Measurements from ENCODE around the gene SYNPR. TPM values are rescaled to one million over a fixed set of nuclear protein-coding genes. Genes with fewer than 3 reads are reported as not detected.

SYNPR gene
- total RNA-seq, 1 experiment from 2014 or later: 17.6 TPM

- no peaks in the 10 kb centered on the region for H3K9me3 ChIP-seq (ENCODE audit: low read depth, low read length, poor library complexity, severe bottlenecking)
- no peak overlapping the region for H3K27ac ChIP-seq (ENCODE audit: low read depth, low read length, poor library complexity, severe bottlenecking)
- no peak for DNase-seq (ENCODE audit: low spot score)
- H3K4me3 ChIP-seq (ENCODE audit: low read depth, low read length, poor library complexity, severe bottlenecking): no peak overlapping the region
- BruUV-seq (replicated peaks): no TSS peak
- H3K36me3 ChIP-seq (ENCODE audit: insufficient read depth, low read length, poor library complexity, severe bottlenecking): no peaks in the 10 kb centered on the region
- TF ChIP-seq EZH2 (IDR thresholded peaks at IDR 0.05; ENCODE audit: borderline replicate concordance, low read depth, low read length, poor library complexity, severe bottlenecking) (no peak), CTCF (conservative IDR thresholded peaks at IDR 0.05; ENCODE audit: low read depth, low read length) (no peak)
- no peaks in the 10 kb centered on the region for H3K4me1 ChIP-seq (ENCODE audit: insufficient read depth, low read length, poor library complexity, severe bottlenecking)
- intact Hi-C loops (cut with micrococcal nuclease; ENCODE audit: unreplicated experiment): no loop called here
- ChIA-PET POLR2A (ENCODE audit: low non-redundant PET) (no interaction called here), CTCF (no interaction called here)
- no peaks in the 10 kb centered on the region for H3K27me3 ChIP-seq (replicated peaks; ENCODE audit: insufficient read depth, low read depth, low read length, poor library complexity)
Measured at GRCh38 chr3:63323766-63324165, 45.7 kb downstream of the SYNPR start.

GRCh38 chr3:63324621-63325020 is 46.5 kb downstream of the SYNPR start:
- no TSS peak for BruUV-seq (replicated peaks)
- Histone ChIP-seq H3K27me3 (replicated peaks; ENCODE audit: insufficient read depth, low read depth, low read length, poor library complexity) (no peaks in the 10 kb centered on the region), H3K4me3 (ENCODE audit: low read depth, low read length, poor library complexity, severe bottlenecking) (no peak overlapping the region), H3K27ac (ENCODE audit: low read depth, low read length, poor library complexity, severe bottlenecking) (no peak overlapping the region), H3K4me1 (ENCODE audit: insufficient read depth, low read length, poor library complexity, severe bottlenecking) (no peaks in the 10 kb centered on the region), H3K36me3 (ENCODE audit: insufficient read depth, low read length, poor library complexity, severe bottlenecking) (no peaks in the 10 kb centered on the region), H3K9me3 (ENCODE audit: low read depth, low read length, poor library complexity, severe bottlenecking) (no peaks in the 10 kb centered on the region)
- no peak for DNase-seq (ENCODE audit: low spot score)
- TF ChIP-seq CTCF (conservative IDR thresholded peaks at IDR 0.05; ENCODE audit: low read depth, low read length) (no peak), EZH2 (IDR thresholded peaks at IDR 0.05; ENCODE audit: borderline replicate concordance, low read depth, low read length, poor library complexity, severe bottlenecking) (no peak)
- ChIA-PET CTCF (no interaction called here), POLR2A (ENCODE audit: low non-redundant PET) (no interaction called here)
- intact Hi-C loops (cut with micrococcal nuclease; ENCODE audit: unreplicated experiment): no loop called here

GRCh38 chr3:63325386-63325785 is 47.3 kb downstream of the SYNPR start:
- no peak overlapping the region for H3K27ac ChIP-seq (ENCODE audit: low read depth, low read length, poor library complexity, severe bottlenecking)
- no peaks in the 10 kb centered on the region for H3K27me3 ChIP-seq (replicated peaks; ENCODE audit: insufficient read depth, low read depth, low read length, poor library complexity)
- no TSS peak for BruUV-seq (replicated peaks)
- POLR2A ChIA-PET (ENCODE audit: low non-redundant PET): no interaction called here
- TF ChIP-seq EZH2 (IDR thresholded peaks at IDR 0.05; ENCODE audit: borderline replicate concordance, low read depth, low read length, poor library complexity, severe bottlenecking) (no peak), CTCF (conservative IDR thresholded peaks at IDR 0.05; ENCODE audit: low read depth, low read length) (no peak)
- no peaks in the 10 kb centered on the region for H3K36me3 ChIP-seq (ENCODE audit: insufficient read depth, low read length, poor library complexity, severe bottlenecking)
- intact Hi-C loops (cut with micrococcal nuclease; ENCODE audit: unreplicated experiment): no loop called here
- H3K4me3 ChIP-seq (ENCODE audit: low read depth, low read length, poor library complexity, severe bottlenecking): no peak overlapping the region
- CTCF ChIA-PET: no interaction called here
- H3K9me3 ChIP-seq (ENCODE audit: low read depth, low read length, poor library complexity, severe bottlenecking): no peaks in the 10 kb centered on the region
- DNase-seq (ENCODE audit: low spot score): no peak
- H3K4me1 ChIP-seq (ENCODE audit: insufficient read depth, low read length, poor library complexity, severe bottlenecking): no peaks in the 10 kb centered on the region

Data from A673 (cell line).